ENCODE data around the gene ATP5MK. TPM values are rescaled to one million over a fixed set of nuclear protein-coding genes. Genes with fewer than 3 reads are reported as not detected.

Gene ATP5MK
- polyA plus RNA-seq, 1 of the 3 experiments (the other 2 are of a cell fraction), result 408 TPM

- TF ChIP-seq CTCF (IDR thresholded peaks at IDR 0.05) (no peak), PBX3 (IDR thresholded peaks at IDR 0.05) (no peak), CHD2 (IDR thresholded peaks at IDR 0.05; ENCODE audit: low read length, partially characterized antibody) (no peak)
Measured at GRCh38 chr10:103429647-103430046, 33.4 kb upstream of the ATP5MK start (continued).

- H3K4me2 ChIP-seq, result no peak overlapping the region
- no peak overlapping the region for H3K27ac ChIP-seq (ENCODE audit: low read depth in 2 of 2, low read length in 1 of 2)
- no peaks in the 10 kb centered on the region for H3K9me2 ChIP-seq
- H3K36me3 ChIP-seq (replicated peaks in 1 of 2; ENCODE audit: control insufficient read depth in 1 of 2, insufficient read depth in 2 of 2, low read length in 1 of 2), result peaks cover 76 to 79% of the 10 kb centered on the region in 2 experiments
- WGBS (ENCODE audit: low lambda C conversion rate), result 84% methylated on average over 5 of the region's 5 CpGs
- H3K4me3 ChIP-seq (ENCODE audit: low read depth in 2 of 2, low read length in 1 of 2), result no peak overlapping the region
- H3K79me2 ChIP-seq (ENCODE audit: insufficient read depth), result no peaks in the 10 kb centered on the region
- ChIA-PET CTCF (interaction anchor here (3.5 kb wide), 1 partner anchor 56 kb away, joined by 12 read pairs; no protein-coding TSS in a partner anchor), POLR2A (no interaction called here)
- H3K4me1 ChIP-seq (ENCODE audit: control insufficient read depth in 1 of 2, insufficient read depth in 2 of 2, low read depth in 1 of 2, low read length in 1 of 2), result no peaks in the 10 kb centered on the region
- no peaks in the 10 kb centered on the region for H4K20me1 ChIP-seq (ENCODE audit: insufficient read depth)
- no peaks in the 10 kb centered on the region for H3F3A ChIP-seq (replicated peaks; ENCODE audit: insufficient read depth)
- no peaks in the 10 kb centered on the region for H3K27me3 ChIP-seq (ENCODE audit: insufficient read depth)
- no peak for DNase-seq
- no peak overlapping the region for H3K9ac ChIP-seq
- no peak for TF ChIP-seq YY1 (IDR thresholded peaks at IDR 0.05; ENCODE audit: low read depth)
- no peak for TF ChIP-seq EP300 (IDR thresholded peaks at IDR 0.05; ENCODE audit: borderline replicate concordance in 1 of 2, low read depth in 1 of 2, low read length in 1 of 2)
- TF ChIP-seq FOXM1 (IDR thresholded peaks at IDR 0.05; ENCODE audit: low read depth), result no peak
- TF ChIP-seq MAX (IDR thresholded peaks at IDR 0.05; ENCODE audit: low read depth), result no peak
- TF ChIP-seq IRF3 (IDR thresholded peaks at IDR 0.05; ENCODE audit: low read depth, low read length), result no peak
- TF ChIP-seq CHD2 (IDR thresholded peaks at IDR 0.05; ENCODE audit: low read length, partially characterized antibody), result no peak
- no peaks in the 10 kb centered on the region for H3K9me3 ChIP-seq
- no peak overlapping the region for H2AFZ ChIP-seq (ENCODE audit: low read depth)
Measured at GRCh38 chr10:103428989-103429643, 32.8 kb upstream of the ATP5MK start.

GRCh38 chr10:103427866-103428265, 31.6 kb upstream of the ATP5MK start:
- no peak for DNase-seq
- Histone ChIP-seq H3K27ac (ENCODE audit: low read depth in 2 of 2, low read length in 1 of 2) (no peak overlapping the region), H3K36me3 (replicated peaks in 1 of 2; ENCODE audit: control insufficient read depth in 1 of 2, insufficient read depth in 2 of 2, low read length in 1 of 2) (peaks cover 79 to 83% of the 10 kb centered on the region in 2 experiments), H3K9me2 (no peaks in the 10 kb centered on the region), H3K4me2 (no peak overlapping the region), H3K9ac (no peak overlapping the region), H3F3A (replicated peaks; ENCODE audit: insufficient read depth) (no peaks in the 10 kb centered on the region), H3K4me1 (ENCODE audit: control insufficient read depth in 1 of 2, insufficient read depth in 2 of 2, low read depth in 1 of 2, low read length in 1 of 2) (no peaks in the 10 kb centered on the region), H3K4me3 (ENCODE audit: low read depth in 2 of 2, low read length in 1 of 2) (no peak overlapping the region), H2AFZ (ENCODE audit: low read depth) (no peak overlapping the region), H4K20me1 (ENCODE audit: insufficient read depth) (no peaks in the 10 kb centered on the region), H3K27me3 (ENCODE audit: insufficient read depth) (no peaks in the 10 kb centered on the region), H3K9me3 (no peaks in the 10 kb centered on the region), H3K79me2 (ENCODE audit: insufficient read depth) (no peaks in the 10 kb centered on the region)
- ChIA-PET CTCF (interaction anchor here (0.6 to 3.5 kb wide), 3 partner anchors 58 to 1295 kb away, joined by 3 to 12 read pairs (median 3); partner anchors contain the start of gene PPRC1), POLR2A (interaction anchor here (0.6 kb wide), 1 partner anchor 46 kb away, joined by 3 read pairs; no protein-coding TSS in a partner anchor)
- 96% methylated on average over 9 of the region's 9 CpGs for WGBS (ENCODE audit: low lambda C conversion rate)
- TF ChIP-seq RXRA (IDR thresholded peaks at IDR 0.05; ENCODE audit: borderline replicate concordance, low read depth) (no peak), YY1 (IDR thresholded peaks at IDR 0.05; ENCODE audit: low read depth) (no peak), MXI1 (IDR thresholded peaks at IDR 0.05; ENCODE audit: low read depth, low read length) (no peak), JUND (IDR thresholded peaks at IDR 0.05) (no peak), CTCF (IDR thresholded peaks at IDR 0.05) (no peak), USF1 (IDR thresholded peaks at IDR 0.05; ENCODE audit: borderline replicate concordance, low read depth) (no peak), SMC3 (IDR thresholded peaks at IDR 0.05; ENCODE audit: low read depth, low read length) (no peak), NFIC (IDR thresholded peaks at IDR 0.05; ENCODE audit: borderline replicate concordance) (no peak), MEF2A (IDR thresholded peaks at IDR 0.05; ENCODE audit: borderline replicate concordance, low read depth) (no peak), CHD2 (IDR thresholded peaks at IDR 0.05; ENCODE audit: low read length, partially characterized antibody) (no peak), GATA2 (CRISPR knock-in tag; IDR thresholded peaks at IDR 0.05) (no peak), EZH2phosphoT487 (IDR thresholded peaks at IDR 0.05; ENCODE audit: borderline replicate concordance, low read depth) (no peak)
